Lower lobe of right lung (tissue), 2 donors: ENCODE measurements around the gene MS4A8. TPM values are rescaled to one million over a fixed set of nuclear protein-coding genes. Genes with fewer than 3 reads are reported as not detected.
A peak's percentile ranks its signal among the peaks of the same experiment; 100 is the strongest.

Experiments
- ATAC-seq, 2 donors: fragments of 200-7000 bp; cut with Tn5 transposase; one replicate each; pipeline ENCODE4 v1.9.1; 2020 to 2022; ENCODE audit warnings: mild to moderate bottlenecking in 2 of 2, moderate library complexity in 2 of 2
- DNase-seq: peaks from one replicate; pipeline ENCODE4 v3.0.0-alpha.2; 2020
- H3K27ac ChIP-seq: fragments of 200-600 bp; one replicate; pipeline ENCODE4 v1.8.0; 2022
- H3K27me3 ChIP-seq: fragments of 200-600 bp; one replicate; pipeline ENCODE4 v1.8.0; 2022; ENCODE audit warnings: low read depth
- H3K36me3 ChIP-seq: fragments of 200-600 bp; one replicate; pipeline ENCODE4 v1.8.0; 2022; ENCODE audit warnings: mild to moderate bottlenecking
- H3K4me1 ChIP-seq: fragments of 200-600 bp; one replicate; pipeline ENCODE4 v1.8.0; 2022
- H3K4me3 ChIP-seq: fragments of 200-600 bp; one replicate; pipeline ENCODE4 v1.8.0; 2022; ENCODE audit warnings: mild to moderate bottlenecking
- H3K9me3 ChIP-seq: fragments of 200-600 bp; one replicate; pipeline ENCODE4 v1.8.0; 2022
- CTCF ChIP-seq: fragments of 200-600 bp; IDR thresholded peaks from one replicate; pipeline ENCODE4 v1.8.0; 2022; ENCODE audit warnings: antibody characterized with exemption, mild to moderate bottlenecking
- intact Hi-C: fragments of 100-400 bp; cut with DNase I; formaldehyde crosslinking; loops from one replicate; pipeline ENCODE4 v1.11.0; 2022
- total RNA-seq: library from RNA; stranded (reverse); fragmentation: NEBNext Ultra II Directional; extraction: Animal tissue kit (Norgen Biotek cat#: 25700); gene quantifications from one replicate; pipeline ENCODE4 v1.2.1, GENCODE V29; 2021
- donor health status: DM: no; HTN: yes; CAD: no; lungs with severe emphysema.

The MS4A8 gene
- total RNA-seq, 1 donor from 2014 or later, result 33.5 TPM

DNA sequence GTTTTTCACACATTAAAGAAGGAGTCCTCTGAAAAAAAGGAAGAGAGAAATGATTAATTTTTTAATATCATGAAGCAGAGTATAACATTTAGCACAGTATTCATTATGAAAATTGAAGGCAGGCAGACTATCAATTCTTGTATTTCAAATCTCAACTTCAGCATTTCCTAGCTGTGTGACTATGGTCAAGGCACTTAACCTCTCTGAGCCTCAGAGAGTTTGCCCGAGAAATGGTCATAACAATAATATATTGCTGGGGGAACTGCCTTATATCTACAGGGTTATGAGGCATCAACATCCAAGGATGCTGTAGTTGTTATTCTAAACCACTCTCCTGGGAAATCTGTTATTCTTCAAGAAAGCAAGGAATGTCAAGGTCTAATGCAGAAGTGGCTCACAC, 26.2 kb downstream of the MS4A8 start:
- Histone ChIP-seq H3K4me3 (no peak overlapping the region), H3K36me3 (no peaks in the 10 kb centered on the region), H3K4me1 (no peaks in the 10 kb centered on the region), H3K27ac (no peak overlapping the region), H3K9me3 (no peaks in the 10 kb centered on the region), H3K27me3 (no peaks in the 10 kb centered on the region)
- ATAC-seq, result no peak
- TF ChIP-seq CTCF, result no peak
- no peak for DNase-seq
- intact Hi-C loops, result no loop called here

DNA sequence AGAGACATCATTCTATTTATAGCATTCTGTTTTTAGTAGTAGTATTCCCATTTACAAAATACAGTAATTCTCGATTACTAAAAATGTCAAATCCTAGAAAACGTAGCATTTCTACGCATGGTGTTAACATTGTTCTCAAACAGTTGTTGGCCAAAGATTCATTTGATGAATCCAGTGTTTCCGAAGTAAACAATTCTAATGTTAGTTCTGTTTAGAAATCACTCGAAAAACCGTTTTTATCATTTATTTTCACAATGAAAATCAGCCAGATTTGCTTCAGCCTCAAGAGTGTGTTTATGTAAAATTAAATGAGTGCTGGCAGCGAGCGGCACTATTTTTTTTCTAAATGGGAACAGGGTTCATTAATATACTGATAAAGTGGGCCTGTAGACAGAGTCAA, 32.2 kb downstream of the MS4A8 start:
- no peak overlapping the region for H3K27ac ChIP-seq
- H3K4me3 ChIP-seq, result no peak overlapping the region
- no peaks in the 10 kb centered on the region for H3K9me3 ChIP-seq
- no peaks in the 10 kb centered on the region for H3K4me1 ChIP-seq
- H3K27me3 ChIP-seq, result no peaks in the 10 kb centered on the region
- no peaks in the 10 kb centered on the region for H3K36me3 ChIP-seq
- no peak for ATAC-seq
- no peak for DNase-seq
- TF ChIP-seq CTCF, result no peak
- intact Hi-C loops, result no loop called here

DNA sequence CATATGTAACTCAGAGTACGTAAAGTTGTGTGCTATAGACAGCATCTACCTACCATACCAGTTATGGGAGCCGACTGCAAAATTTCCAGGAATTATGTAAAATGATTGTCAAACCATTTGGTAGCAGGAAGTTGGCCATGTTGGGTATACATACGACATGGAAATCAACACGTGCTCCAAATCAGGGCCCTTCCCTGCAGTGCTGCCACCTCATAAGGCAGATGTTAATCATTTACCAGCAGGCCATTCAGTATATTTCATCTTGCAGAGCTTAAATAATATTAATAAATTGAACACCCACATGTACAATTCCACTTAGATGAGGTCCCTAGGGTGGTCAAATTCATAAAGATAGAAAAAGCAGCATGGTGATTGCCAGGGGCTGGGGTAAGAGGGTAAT, 34.9 kb downstream of the MS4A8 start:
- H3K36me3 ChIP-seq, result no peaks in the 10 kb centered on the region
- H3K27me3 ChIP-seq, result no peaks in the 10 kb centered on the region
- H3K27ac ChIP-seq, result no peak overlapping the region
- ATAC-seq, result no peak
- H3K9me3 ChIP-seq, result no peaks in the 10 kb centered on the region
- no peaks in the 10 kb centered on the region for H3K4me1 ChIP-seq
- H3K4me3 ChIP-seq, result no peak overlapping the region
- no peak for DNase-seq
- TF ChIP-seq CTCF, result no peak
- intact Hi-C loops, result no loop called here

DNA sequence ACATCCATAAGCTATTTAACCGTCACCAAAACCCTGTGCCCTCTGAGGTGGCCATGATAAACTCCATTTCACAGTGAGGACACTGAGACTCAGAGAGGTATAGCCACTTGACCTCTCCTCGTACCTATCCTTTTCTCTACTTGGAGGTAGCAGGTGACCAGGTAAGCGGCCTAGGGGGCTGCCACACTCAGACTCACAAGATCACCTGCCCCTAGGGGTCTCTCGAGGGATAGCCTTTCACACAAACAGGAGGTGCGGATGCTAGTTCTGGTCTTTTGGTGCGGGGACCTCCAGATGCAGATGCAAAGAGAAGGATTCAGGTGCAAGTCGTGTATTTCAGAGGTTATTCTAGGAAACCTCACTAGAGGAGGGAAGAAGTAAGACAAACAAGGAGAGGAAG, 39.7 kb downstream of the MS4A8 start:
- Histone ChIP-seq H3K27me3 (no peaks in the 10 kb centered on the region), H3K4me1 (no peaks in the 10 kb centered on the region), H3K27ac (no peak overlapping the region), H3K4me3 (no peak overlapping the region), H3K9me3 (no peaks in the 10 kb centered on the region), H3K36me3 (no peaks in the 10 kb centered on the region)
- DNase-seq (no peak), ATAC-seq (no peak)
- TF ChIP-seq CTCF, result no peak
- intact Hi-C loops, result no loop called here

DNA sequence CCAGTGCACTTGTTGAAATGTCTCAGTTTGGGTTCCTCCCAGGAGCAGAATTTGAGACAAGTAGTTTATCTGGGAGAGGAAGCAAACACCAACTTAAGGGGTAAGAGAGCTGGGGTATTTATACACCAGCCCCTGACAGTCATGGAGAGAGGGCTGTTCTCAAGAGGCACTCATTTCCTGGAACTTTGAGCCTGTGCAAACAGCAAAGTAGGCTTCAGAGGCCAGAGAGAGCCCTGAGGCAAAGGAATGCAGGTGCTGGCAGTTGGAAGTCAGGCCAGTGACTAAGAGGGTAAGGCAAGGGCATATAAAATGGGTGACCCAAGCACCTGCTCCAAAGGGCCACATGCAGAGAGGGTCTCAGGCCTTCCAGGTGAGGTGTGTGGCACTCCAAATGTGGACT, 41.2 kb downstream of the MS4A8 start:
- no peak overlapping the region for H3K4me3 ChIP-seq
- DNase-seq, result no peak
- H3K36me3 ChIP-seq, result no peaks in the 10 kb centered on the region
- H3K4me1 ChIP-seq, result no peaks in the 10 kb centered on the region
- H3K27ac ChIP-seq, result no peak overlapping the region
- no peak for TF ChIP-seq CTCF
- H3K9me3 ChIP-seq, result no peaks in the 10 kb centered on the region
- intact Hi-C loops, result no loop called here
- no peaks in the 10 kb centered on the region for H3K27me3 ChIP-seq
- peak; percentile 36 to 63 for ATAC-seq

DNA sequence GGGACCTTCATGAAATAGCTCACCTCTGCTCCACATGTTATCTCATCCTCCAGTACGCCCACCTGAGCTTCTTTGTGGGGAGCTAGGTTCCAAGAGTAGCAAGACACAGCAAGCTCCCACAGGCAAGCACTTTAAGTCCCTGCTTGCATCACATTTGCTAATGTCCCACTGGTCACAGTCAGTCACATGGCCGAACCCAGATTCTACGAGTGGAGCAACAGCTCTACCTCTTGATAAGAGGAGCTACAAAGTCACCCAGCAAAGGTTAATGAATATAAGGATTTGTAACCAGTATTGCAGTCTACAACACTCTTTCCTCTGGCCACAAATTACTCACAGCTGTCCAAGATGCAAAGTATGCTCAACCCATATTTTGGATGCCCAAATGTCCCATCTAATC, 42.0 kb downstream of the MS4A8 start:
- intact Hi-C loops, result no loop called here
- DNase-seq (no peak), ATAC-seq (no peak)
- Histone ChIP-seq H3K36me3 (no peaks in the 10 kb centered on the region), H3K4me3 (no peak overlapping the region), H3K9me3 (no peaks in the 10 kb centered on the region), H3K27me3 (no peaks in the 10 kb centered on the region), H3K4me1 (no peaks in the 10 kb centered on the region), H3K27ac (no peak overlapping the region)
- no peak for TF ChIP-seq CTCF
